Measurements from ENCODE around the gene HDX. TPM values are rescaled to one million over a fixed set of nuclear protein-coding genes. Genes with fewer than 3 reads are reported as not detected.

HDX gene, protein sequence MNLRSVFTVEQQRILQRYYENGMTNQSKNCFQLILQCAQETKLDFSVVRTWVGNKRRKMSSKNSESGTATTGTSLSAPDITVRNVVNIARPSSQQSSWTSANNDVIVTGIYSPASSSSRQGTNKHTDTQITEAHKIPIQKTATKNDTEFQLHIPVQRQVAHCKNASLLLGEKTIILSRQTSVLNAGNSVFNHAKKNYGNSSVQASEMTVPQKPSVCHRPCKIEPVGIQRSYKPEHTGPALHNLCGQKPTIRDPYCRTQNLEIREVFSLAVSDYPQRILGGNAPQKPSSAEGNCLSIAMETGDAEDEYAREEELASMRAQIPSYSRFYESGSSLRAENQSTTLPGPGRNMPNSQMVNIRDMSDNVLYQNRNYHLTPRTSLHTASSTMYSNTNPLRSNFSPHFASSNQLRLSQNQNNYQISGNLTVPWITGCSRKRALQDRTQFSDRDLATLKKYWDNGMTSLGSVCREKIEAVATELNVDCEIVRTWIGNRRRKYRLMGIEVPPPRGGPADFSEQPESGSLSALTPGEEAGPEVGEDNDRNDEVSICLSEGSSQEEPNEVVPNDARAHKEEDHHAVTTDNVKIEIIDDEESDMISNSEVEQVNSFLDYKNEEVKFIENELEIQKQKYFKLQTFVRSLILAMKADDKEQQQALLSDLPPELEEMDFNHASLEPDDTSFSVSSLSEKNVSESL
- 1.8 to 3.7 TPM (median 2.4 TPM) in 5 replicates for total RNA-seq (2022; extraction: Qiagen RNA extraction; ENCODE audit: low read depth)

DNA sequence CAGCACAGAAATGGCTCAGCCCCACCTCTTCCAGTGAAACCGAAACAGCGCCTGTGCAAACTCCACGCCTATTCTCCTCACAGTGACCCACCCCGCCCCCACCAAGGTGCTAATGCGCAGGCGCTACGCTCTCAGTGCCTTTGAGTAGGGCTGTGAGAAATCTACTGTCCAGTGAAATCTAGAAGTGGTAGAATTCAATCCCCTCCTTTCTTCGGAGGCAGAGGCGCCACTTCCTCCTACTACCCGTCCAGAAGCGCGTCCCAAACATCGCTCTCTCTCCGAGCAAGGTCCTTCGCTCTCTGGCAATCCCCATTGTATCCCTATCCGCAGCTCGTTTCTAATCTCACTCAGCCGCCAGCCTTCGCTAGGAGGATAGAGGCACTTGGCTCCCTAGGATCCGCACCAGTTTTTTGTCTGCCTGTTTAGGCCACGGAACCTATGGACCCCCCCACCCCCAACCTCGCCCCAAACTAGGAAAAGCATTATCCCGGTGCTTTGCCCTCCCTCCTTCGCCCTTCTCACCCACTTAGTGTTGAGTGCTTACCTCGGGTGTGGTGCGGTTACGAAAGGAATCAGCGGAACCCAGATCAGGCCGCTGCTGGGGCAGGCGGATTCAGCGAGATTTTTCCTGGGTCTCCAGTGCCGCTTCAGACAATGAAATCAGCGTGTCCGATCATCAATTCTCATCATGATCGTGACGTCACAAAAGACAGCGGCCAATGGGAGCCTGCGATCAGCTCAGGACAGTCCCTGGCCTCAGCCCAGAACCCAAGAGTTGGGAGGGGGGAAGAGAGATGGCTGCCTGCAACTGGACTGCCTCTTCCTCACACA lies at the start of gene HDX:
Gene HDX, minus strand, starts transcription at position 656 of the 831 bp plus-strand sequence. CDS start 27,056 bp downstream, outside the sequence.

